NCI-H1092 (cell line): ENCODE results near the gene CNTF.

ENCODE experiments used
- DNase-seq: peaks from one replicate; lab custom pipeline; 2025; lab: John Stamatoyannopoulos, UW

Gene CNTF

GRCh38 chr11:58641803-58642581 lies 19.5 kb downstream of the CNTF start:
- DNase-seq, result no peak

- no peak for DNase-seq
Observed at GRCh38 chr11:58645854-58646253, 23.4 kb downstream of the CNTF start.

- no peak for DNase-seq
Observed at GRCh38 chr11:58647141-58647699, 24.8 kb downstream of the CNTF start.

GRCh38 chr11:58647866-58648265 lies 25.4 kb downstream of the CNTF start:
- DNase-seq, result no peak

DNA sequence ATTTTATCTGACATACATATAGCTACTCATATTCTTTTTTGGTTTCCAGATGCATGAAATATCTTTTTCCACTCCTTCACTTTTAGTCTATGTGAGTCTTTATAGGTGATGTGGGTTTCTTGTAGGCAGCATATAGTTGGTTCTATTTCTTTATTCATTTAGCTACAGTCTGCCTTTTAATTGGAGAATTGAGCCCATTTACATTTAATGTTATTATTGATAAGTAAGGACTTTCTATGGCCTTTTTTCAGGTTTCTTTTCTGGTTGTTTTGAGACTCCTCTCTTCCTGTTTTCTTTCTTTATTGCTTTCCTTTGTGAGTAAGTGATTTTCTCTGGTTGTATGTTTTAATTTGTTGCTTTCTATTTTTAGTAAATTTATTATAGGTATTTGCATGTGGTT lies 27.2 kb downstream of the CNTF start:
- DNase-seq, result no peak

- DNase-seq, result no peak
Observed at GRCh38 chr11:58650496-58650895, 28.0 kb downstream of the CNTF start.

- no peak for DNase-seq
Observed at GRCh38 chr11:58652726-58653280, 30.3 kb downstream of the CNTF start.

DNA sequence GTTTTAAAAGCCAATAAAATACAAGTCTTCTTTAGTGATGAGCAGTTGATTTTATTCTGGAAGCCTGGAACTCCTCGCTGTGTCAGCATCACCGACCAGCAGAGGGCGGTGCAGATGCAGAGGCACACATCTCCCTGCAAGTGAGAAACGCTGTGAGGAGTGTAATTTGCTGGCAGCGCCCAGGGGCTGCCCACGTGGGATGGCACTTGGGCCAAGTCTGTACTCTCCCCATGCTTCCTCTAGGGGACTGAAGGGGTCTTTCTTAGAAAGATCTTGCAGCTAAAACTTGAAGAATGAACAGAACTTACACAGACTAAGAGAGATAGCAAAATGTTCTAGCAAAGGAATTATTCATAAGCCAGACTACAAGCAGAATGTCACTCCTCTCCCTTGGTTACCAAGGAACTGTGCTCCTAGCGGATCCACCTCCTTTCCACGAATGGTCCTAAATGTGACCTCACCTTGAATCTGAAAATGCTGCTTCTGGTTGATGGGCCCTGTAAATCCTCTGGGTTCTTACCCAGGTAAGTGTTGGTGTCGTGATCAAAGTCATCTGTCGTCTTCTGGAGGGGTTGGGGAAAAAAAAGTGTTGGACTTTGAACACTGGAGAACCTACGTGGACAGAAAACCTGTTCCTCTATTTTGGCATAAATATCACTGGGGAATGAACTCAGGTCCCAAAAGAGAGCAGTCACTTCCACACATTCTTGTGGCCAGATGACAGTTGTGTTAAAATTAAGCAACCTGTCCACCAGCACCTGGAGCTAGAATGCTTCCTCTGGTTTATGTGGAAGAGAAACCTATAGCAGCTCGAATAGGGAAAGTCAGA lies 31.8 kb downstream of the CNTF start:
- DNase-seq, result peak; percentile 68

DNA sequence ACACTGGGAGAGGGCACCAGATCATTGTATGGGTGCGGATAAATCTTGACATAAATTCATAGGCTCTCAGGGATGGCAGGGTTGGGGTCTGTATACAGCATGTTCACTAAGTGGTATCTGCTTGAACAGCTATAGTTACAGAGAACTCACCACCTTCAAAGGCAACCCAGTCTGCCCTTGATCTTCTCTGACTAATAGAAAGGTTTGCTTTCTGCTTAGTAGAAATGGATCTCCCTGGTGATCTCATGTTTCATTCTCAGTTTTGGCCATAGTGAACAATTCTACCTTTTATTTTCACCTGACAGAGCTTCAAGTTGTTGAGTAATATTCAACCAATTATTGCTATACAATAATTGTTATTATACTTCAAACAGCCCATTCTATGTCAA lies 32.4 kb downstream of the CNTF start:
- DNase-seq, result no peak

GRCh38 chr11:58656348-58656747 lies 33.9 kb downstream of the CNTF start:
- DNase-seq, result no peak

DNA sequence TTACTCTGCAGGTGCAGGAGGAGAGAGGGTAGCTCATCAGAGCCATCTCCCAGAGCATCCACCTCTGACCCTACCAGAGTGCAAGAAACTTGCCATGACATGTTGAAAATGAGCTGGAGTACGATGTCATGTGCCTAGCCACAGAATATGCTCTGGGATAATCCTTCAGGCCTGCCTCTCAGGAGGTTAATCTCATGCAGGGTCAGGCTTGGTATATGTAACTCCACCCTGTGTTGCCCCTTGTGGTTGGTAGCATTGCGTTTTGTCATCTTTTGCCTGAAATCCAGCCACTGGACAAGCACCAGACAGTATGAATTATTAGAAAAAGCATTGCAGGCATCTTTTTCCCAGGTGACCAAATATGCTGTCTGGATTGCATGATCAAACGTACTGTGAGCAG lies 36.2 kb downstream of the CNTF start:
- DNase-seq, result no peak

DNA sequence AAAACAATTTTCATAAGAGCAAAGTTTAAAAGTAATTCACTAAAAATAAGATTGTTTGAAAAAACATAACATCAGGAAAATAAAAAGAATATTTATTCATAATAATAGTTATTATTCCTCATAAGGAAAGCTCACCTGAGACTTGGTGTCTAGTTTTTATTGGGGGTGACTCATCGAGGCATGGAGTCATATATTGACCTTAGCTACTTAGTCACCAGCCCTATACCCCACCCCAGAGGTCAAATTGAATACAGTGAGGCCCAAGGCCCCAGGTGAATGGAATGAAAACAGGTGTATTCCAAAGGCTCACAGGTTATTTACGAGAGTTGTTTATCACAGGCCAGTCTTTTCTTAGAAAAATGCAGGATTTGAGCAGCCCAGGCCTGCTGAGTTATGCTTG lies 36.9 kb downstream of the CNTF start:
- no peak for DNase-seq

DNA sequence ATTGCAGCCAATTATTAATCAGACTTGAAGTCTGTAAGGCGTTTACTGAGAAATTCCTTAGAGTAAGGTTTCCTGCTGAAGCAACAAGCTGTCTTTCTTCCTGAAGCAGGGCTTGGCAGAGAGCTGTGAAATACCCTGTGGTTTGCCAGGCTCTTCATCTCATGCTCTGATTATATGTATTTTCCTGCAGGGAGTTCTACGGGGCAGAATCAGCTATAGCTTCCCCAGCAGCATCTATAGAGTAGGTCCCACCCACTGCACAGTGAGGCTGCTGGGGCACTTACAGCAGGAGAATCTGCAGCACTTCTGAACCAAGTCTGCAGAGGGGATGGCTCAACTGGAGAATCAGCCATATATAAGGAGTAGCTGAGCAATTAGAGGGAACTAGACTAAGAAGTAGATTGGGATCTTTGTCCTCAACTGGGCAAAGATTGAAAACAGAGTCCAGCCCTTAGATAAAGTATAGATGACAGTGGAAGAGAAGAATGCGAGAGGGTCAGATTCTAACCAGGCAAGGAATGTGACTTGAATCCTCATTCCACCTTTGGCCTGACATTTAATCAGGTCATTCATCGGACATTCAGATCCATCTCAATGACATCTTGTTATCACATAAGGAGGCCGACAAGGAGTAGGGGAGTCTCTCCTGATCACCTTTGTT lies 37.6 kb downstream of the CNTF start:
- DNase-seq, result no peak

DNA sequence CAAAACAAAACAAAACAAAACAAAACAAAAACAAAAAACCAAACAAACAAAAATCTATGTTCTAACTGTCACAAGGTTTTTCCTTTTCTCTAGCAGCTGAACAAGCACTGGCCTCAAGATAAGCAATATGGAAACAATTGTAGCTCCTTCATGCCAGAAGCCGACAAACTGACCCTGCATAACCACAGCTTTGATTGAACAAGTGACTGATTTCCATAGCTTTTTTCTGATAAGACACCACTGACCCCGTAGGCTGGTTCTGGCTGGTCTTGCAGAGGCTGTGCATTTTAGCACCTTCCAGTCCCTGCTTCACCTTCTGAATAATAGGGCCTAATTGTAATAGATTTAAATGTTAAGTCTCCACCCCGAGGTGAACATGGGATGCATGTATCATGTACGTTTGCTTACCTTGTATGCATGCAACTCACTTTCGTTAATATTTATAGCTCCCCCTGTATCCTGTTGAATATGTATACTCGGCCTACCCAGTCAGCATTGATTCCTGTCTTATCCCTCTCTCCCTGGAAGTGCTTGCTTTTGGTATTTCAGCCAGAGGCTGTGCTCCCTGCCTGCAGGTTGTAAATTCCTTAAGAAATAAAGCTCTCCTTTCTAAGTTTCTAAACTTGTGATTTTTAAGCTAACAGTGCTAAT lies 49.6 kb downstream of the CNTF start:
- no peak for DNase-seq

DNA sequence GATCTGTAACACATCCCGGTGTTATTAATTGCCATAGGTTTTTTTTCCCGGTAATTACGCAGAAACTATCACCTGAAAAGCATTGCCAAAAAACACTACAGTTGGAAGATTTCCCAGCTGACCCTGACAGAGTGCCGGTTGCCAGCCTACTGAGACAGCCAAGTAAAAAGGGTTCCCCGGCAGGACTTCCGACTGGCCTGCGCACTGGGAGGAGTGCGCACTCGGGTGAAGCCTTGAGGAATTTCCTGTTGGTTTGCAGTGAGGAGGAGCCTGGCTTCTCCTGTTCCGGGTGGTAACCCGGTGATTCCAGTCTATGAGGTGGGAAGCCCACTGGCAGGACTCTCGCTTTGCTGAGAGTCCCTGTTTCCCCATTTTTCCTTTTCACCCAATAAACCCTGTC lies 52.1 kb downstream of the CNTF start:
- DNase-seq, result no peak
